Measurements from ENCODE around the gene CHRNB4. TPM values are rescaled to one million over a fixed set of nuclear protein-coding genes. Genes with fewer than 3 reads are reported as not detected.

Gene CHRNB4
- total RNA-seq, 4 donors from 2014 or later, result 0.19 TPM; not detected in 3

DNA sequence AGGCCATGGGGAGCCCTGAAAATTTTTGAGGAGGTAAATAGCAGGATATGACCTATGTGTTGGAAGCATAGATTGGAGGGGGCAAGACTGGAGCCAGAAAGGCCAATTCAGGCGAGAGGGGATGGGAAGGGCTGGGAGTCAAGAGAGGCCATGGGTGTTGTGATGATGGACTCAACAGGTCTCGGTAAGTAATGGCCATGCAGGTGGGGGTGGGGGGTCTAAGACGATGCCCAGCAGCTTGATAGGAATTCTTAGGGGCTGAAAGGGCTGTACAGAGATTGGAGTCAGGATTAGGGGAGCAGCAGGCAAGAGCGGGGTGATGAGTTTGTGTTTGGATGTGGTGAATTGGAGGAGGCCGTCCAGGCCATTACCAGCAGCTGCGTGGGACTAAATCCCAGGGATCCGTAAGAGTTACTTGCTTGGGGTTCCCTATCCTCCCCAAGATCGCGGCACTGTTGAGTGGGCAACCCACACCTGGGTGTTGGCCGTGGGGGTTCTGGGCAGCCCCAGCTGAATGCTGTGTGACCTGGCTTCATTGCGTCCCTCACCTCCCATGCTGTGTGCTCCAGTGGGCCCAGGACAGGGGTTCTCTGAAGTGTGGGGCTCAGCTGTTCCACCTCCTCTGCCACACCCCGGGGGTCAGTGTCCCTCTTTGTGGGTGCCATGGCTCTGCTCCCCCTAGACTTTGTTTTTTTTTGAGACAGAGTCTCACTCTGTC is 41.8 kb upstream of the CHRNB4 start:
- peak in 1 of 2 donors; percentile 66 for DNase-seq (ENCODE audit: low spot score in 2 of 2)
- H3K4me3 ChIP-seq (ENCODE audit: low read depth, poor library complexity, severe bottlenecking), result no peak overlapping the region
- intact Hi-C loops (cut with DNase I; ENCODE audit: low total_unique reads), result no loop called here
- 94 to 95% methylated on average over 11 to 12 of the region's 12 CpGs for WGBS, 2 donors
- TF ChIP-seq, protein P1, sequence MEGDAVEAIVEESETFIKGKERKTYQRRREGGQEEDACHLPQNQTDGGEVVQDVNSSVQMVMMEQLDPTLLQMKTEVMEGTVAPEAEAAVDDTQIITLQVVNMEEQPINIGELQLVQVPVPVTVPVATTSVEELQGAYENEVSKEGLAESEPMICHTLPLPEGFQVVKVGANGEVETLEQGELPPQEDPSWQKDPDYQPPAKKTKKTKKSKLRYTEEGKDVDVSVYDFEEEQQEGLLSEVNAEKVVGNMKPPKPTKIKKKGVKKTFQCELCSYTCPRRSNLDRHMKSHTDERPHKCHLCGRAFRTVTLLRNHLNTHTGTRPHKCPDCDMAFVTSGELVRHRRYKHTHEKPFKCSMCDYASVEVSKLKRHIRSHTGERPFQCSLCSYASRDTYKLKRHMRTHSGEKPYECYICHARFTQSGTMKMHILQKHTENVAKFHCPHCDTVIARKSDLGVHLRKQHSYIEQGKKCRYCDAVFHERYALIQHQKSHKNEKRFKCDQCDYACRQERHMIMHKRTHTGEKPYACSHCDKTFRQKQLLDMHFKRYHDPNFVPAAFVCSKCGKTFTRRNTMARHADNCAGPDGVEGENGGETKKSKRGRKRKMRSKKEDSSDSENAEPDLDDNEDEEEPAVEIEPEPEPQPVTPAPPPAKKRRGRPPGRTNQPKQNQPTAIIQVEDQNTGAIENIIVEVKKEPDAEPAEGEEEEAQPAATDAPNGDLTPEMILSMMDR (IDR thresholded peaks at IDR 0.05), result no peak
- no peak for TF ChIP-seq POLR2A (IDR thresholded peaks at IDR 0.05)

DNA sequence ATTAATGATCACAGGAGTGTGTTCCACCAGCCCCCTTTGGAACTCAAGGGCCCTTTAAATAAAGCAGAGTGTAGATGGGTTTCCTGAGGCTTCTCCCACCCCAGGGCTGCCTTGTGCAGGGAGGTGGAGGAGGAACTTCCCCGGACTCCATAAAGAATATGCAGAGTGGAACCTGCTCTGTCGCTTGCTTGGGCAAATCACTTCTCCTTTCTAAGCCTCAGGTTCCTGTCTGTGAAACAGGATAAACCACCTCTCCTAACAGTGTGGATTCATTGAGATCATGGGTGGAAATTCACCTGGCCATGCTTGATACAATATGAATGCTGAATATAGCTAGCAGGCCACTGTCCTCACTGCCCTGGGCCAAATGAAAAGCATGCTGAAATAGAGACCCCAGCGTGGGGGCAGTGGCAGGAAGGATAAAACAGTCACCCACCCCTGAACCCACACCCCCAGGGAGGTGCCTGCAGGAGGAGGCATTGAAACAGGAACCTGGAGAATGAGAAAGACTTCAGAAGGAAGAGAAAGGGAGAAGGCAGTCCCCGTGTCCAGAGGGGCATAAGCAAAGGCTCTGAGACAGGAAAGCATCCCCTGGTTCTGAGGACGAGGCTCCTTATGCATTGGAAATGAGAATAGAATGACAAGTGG is 41.1 kb upstream of the CHRNB4 start:
- WGBS, 2 donors, result 76 to 77% methylated on average over 5 of the region's 5 CpGs
- no peak overlapping the region for H3K4me3 ChIP-seq (ENCODE audit: low read depth, poor library complexity, severe bottlenecking)
- peak in 1 of 2 donors; percentile 32 for DNase-seq (ENCODE audit: low spot score in 2 of 2)
- intact Hi-C loops (cut with DNase I; ENCODE audit: low total_unique reads), result no loop called here
- TF ChIP-seq POLR2A (IDR thresholded peaks at IDR 0.05), result no peak
- TF ChIP-seq, protein P1 (IDR thresholded peaks at IDR 0.05), result no peak

DNA sequence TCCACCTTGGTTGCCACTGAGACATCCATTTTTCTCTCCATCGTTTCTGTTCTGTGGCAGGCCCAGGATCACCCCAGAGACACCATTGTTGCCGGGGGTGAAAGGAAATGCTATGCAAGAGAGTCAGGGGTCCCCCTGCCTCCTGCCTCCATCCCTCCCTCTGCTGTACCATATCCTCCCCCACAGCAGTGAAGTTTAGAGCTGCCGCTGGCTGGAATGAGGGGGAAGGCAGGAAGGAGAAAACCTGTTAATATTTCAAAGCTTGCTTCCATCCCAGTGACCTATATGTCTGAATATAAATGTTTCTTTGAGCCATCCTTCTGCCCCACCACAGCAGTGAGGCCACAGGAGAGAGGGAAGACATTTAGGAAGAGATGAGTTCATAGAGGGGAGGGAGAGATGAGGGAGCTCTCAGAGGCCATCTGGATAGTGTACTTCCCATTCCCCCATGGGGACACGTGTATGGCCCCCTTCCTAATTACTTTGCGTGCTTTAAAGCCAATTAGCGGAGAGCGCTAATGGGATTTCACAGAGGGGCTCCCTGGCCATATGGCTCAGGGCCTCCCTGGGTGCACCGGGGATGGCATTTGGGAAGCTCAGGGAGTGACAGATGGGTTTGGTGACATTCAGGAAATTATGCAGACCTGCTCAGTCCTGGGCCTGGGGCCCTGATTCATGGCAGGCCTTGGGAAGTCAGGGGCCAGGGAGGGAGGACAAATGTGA is 40.4 kb upstream of the CHRNB4 start:
- H3K4me3 ChIP-seq (ENCODE audit: low read depth, poor library complexity, severe bottlenecking), result no peak overlapping the region
- intact Hi-C loops (cut with DNase I; ENCODE audit: low total_unique reads), result no loop called here
- no peak for TF ChIP-seq POLR2A (IDR thresholded peaks at IDR 0.05)
- TF ChIP-seq, protein P1 (IDR thresholded peaks at IDR 0.05), result no peak
- peak in 1 of 2 donors; percentile 48 for DNase-seq (ENCODE audit: low spot score in 2 of 2)
- 78 to 87% methylated on average over 8 of the region's 8 CpGs for WGBS, 2 donors

DNA sequence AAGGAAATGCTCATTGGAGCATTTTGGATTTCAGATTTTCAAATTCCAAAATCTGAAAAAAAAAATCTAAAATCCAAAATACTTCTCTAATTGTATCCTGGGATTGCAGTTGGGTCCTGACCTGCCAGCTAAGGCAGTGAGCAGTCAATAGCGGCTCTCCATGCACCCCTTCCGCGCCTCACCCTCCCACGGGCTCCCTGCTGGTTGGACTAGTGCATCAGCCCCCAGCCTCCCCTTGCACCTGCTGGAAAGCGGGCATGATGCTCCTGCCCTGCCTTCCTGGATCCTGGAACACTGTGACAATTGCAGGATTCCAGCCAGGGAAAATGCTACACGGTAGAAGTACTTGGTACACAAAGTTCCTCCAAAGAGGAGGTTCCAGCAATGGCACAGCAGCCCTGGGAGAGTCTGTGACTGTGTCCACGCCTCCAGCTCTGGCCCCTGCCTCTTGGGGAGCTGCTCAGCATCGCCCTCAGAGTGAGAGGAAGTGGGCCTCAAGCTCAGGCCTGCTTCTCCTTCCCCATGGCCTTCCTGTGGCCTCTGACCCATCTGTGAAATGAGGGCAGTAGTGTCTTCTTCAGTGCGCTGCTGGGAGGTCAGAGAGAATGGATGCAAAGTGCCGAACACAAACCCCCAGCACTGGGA is 39.5 kb upstream of the CHRNB4 start:
- no peak overlapping the region for H3K4me3 ChIP-seq (ENCODE audit: low read depth, poor library complexity, severe bottlenecking)
- intact Hi-C loops (cut with DNase I; ENCODE audit: low total_unique reads), result no loop called here
- no peak for TF ChIP-seq POLR2A (IDR thresholded peaks at IDR 0.05)
- TF ChIP-seq, protein P1 (IDR thresholded peaks at IDR 0.05), result no peak
- 85 to 87% methylated on average over 7 to 10 of the region's 10 CpGs for WGBS, 2 donors
- DNase-seq (ENCODE audit: low spot score in 2 of 2), result peak in 1 of 2 donors; percentile 74

DNA sequence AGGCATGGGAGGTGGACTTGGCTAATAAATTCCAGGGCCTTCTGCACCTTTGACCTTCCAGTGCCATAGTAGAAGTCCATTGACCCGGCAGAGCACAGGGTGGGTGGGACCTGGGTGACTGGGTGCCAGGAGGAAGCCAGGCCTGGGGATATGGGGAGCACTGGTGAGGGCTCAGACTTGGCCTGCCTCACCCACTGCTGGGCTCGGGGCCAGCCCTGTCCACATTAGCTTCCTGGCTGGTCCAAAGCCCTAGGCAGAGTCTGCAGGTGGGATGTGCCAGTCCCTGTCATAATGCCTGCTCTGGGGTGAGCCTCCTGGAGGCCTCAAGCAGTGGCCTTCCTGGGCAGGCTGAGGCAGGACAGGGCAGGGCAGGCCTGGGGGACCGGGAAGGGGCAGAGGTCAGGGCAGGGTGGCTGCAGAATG is 38.1 kb upstream of the CHRNB4 start:
- no peak overlapping the region for H3K4me3 ChIP-seq (ENCODE audit: low read depth, poor library complexity, severe bottlenecking)
- intact Hi-C loops (cut with DNase I; ENCODE audit: low total_unique reads), result no loop called here
- WGBS, 2 donors, result 50 to 56% methylated on average over 3 of the region's 3 CpGs
- no peak for TF ChIP-seq POLR2A (IDR thresholded peaks at IDR 0.05)
- TF ChIP-seq, protein P1 (IDR thresholded peaks at IDR 0.05), result no peak
- peak in 1 of 2 donors; percentile 78 for DNase-seq (ENCODE audit: low spot score in 2 of 2)
